ENCODE results near the gene NT5E. TPM values are rescaled to one million over a fixed set of nuclear protein-coding genes. Genes with fewer than 3 reads are reported as not detected.
A peak's percentile ranks its signal among the peaks of the same experiment; 100 is the strongest.

The NT5E gene
- total and polyA plus RNA-seq, 2 of the 13 experiments (the other 11 are each of a cell fraction or from before 2014, with no cell fraction given) = 9.5 to 33.0 TPM

DNA sequence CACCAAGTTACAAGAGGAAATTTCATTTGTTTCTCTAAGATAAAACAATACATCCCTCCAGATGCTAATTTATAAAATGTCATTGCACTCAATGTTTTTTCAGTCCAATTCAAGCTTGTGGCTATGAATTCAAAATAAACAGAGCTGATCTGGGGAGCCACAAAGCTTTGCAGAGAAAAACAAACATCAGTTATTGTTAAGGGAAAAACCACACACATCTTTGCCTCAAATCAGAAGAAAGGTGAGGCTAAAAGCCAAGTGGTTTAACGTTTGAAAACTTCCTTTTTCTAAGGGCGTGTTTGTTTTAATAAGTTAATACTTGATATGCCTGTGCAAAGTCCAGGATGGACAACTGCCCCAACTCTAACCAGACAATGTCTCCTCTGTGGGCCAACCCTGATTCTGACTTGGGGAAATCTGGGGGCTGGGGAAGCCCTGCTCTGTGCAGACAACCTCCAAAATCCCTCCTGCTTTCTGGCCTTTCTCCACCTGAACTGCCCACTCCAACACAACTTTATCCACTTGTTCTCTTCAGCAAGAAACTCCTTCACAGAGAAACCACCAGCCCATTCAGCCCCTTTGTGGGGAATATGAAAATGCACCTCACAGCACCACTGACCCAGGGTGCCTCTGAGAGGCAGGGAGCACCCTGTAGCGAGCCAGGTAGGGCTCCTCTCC lies 44.6 kb upstream of the NT5E start (continued):
- TF ChIP-seq, protein P1, sequence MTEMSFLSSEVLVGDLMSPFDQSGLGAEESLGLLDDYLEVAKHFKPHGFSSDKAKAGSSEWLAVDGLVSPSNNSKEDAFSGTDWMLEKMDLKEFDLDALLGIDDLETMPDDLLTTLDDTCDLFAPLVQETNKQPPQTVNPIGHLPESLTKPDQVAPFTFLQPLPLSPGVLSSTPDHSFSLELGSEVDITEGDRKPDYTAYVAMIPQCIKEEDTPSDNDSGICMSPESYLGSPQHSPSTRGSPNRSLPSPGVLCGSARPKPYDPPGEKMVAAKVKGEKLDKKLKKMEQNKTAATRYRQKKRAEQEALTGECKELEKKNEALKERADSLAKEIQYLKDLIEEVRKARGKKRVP (CRISPR knock-in tag; IDR thresholded peaks at IDR 0.05) = peak in 1 of 2 experiments; percentile 65; a peak in 1 of 4 replicates
- TF ChIP-seq ATF7-NPFF (CRISPR knock-in tag; IDR thresholded peaks at IDR 0.05; ENCODE audit: low read depth) (no peak), IRX3 (CRISPR knock-in tag; IDR thresholded peaks at IDR 0.05; ENCODE audit: borderline replicate concordance, low read depth) (no peak), RXRA (CRISPR knock-in tag; IDR thresholded peaks at IDR 0.05) (peak; percentile 60; the same call in 1 of the 2 replicates), ZBTB42 (CRISPR knock-in tag; IDR thresholded peaks at IDR 0.05) (no peak), ZNF230 (CRISPR knock-in tag; IDR thresholded peaks at IDR 0.05) (no peak), ZFAT (CRISPR knock-in tag; conservative IDR thresholded peaks at IDR 0.05) (no peak), HNRNPUL1 (IDR thresholded peaks at IDR 0.05; ENCODE audit: low read depth, low read length) (peak; percentile 96), SIX4 (CRISPR knock-in tag; IDR thresholded peaks at IDR 0.05) (peak; percentile 34; the same call in 1 of the 2 replicates), FOSL2 (CRISPR knock-in tag; IDR thresholded peaks at IDR 0.05) (0 out of 2 replicates have a peak, but pooled peaks have one; percentile 33), SIN3A (IDR thresholded peaks at IDR 0.05; ENCODE audit: borderline replicate concordance, low read depth, low read length) (no peak), KLF15 (CRISPR knock-in tag; IDR thresholded peaks at IDR 0.05; ENCODE audit: borderline replicate concordance) (no peak), ZNF776 (CRISPR knock-in tag; IDR thresholded peaks at IDR 0.05) (no peak), ZNF550 (CRISPR knock-in tag; IDR thresholded peaks at IDR 0.05; ENCODE audit: borderline replicate concordance) (no peak)
- TF ChIP-seq, protein P2, sequence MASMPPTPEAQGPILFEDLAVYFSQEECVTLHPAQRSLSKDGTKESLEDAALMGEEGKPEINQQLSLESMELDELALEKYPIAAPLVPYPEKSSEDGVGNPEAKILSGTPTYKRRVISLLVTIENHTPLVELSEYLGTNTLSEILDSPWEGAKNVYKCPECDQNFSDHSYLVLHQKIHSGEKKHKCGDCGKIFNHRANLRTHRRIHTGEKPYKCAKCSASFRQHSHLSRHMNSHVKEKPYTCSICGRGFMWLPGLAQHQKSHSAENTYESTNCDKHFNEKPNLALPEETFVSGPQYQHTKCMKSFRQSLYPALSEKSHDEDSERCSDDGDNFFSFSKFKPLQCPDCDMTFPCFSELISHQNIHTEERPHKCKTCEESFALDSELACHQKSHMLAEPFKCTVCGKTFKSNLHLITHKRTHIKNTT (CRISPR knock-in tag; IDR thresholded peaks at IDR 0.05) = no peak
- TF ChIP-seq, protein P3, sequence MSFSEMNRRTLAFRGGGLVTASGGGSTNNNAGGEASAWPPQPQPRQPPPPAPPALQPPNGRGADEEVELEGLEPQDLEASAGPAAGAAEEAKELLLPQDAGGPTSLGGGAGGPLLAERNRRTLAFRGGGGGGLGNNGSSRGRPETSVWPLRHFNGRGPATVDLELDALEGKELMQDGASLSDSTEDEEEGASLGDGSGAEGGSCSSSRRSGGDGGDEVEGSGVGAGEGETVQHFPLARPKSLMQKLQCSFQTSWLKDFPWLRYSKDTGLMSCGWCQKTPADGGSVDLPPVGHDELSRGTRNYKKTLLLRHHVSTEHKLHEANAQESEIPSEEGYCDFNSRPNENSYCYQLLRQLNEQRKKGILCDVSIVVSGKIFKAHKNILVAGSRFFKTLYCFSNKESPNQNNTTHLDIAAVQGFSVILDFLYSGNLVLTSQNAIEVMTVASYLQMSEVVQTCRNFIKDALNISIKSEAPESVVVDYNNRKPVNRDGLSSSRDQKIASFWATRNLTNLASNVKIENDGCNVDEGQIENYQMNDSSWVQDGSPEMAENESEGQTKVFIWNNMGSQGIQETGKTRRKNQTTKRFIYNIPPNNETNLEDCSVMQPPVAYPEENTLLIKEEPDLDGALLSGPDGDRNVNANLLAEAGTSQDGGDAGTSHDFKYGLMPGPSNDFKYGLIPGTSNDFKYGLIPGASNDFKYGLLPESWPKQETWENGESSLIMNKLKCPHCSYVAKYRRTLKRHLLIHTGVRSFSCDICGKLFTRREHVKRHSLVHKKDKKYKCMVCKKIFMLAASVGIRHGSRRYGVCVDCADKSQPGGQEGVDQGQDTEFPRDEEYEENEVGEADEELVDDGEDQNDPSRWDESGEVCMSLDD (CRISPR knock-in tag; IDR thresholded peaks at IDR 0.05; ENCODE audit: borderline replicate concordance) = no peak
- TF ChIP-seq, protein P4, sequence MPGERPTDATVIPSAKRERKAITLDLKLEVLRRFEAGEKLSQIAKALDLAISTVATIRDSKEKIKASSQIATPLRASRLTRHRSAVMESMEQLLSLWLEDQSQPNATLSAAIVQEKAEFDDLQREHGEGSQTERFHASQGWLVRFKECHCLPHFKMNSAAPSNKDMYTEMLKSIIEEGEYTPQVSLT (CRISPR knock-in tag; IDR thresholded peaks at IDR 0.05; ENCODE audit: borderline replicate concordance, low read depth) = no peak
- TF ChIP-seq, protein P5, sequence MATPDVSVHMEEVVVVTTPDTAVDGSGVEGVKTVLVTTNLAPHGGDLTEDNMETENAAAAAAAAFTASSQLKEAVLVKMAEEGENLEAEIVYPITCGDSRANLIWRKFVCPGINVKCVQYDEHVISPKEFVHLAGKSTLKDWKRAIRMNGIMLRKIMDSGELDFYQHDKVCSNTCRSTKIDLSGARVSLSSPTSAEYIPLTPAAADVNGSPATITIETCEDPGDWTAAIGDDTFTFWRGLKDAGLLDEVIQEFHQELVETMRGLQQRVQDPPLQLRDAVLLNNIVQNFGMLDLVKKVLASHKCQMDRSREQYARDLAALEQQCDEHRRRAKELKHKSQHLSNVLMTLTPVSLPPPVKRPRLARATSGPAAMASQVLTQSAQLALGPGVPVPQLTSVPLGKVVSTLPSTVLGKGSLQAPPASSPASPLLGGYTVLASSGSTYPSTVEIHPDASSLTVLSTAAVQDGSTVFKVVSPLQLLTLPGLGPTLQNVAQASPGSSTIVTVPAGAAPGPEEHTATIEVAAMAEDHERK (CRISPR knock-in tag; IDR thresholded peaks at IDR 0.05; ENCODE audit: low read depth) = 0 out of 2 replicates have a peak, but pooled peaks have one; percentile 12
- TF ChIP-seq, protein P6, sequence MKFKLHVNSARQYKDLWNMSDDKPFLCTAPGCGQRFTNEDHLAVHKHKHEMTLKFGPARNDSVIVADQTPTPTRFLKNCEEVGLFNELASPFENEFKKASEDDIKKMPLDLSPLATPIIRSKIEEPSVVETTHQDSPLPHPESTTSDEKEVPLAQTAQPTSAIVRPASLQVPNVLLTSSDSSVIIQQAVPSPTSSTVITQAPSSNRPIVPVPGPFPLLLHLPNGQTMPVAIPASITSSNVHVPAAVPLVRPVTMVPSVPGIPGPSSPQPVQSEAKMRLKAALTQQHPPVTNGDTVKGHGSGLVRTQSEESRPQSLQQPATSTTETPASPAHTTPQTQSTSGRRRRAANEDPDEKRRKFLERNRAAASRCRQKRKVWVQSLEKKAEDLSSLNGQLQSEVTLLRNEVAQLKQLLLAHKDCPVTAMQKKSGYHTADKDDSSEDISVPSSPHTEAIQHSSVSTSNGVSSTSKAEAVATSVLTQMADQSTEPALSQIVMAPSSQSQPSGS (CRISPR knock-in tag; IDR thresholded peaks at IDR 0.05) = peak; percentile 19; the same call in 1 of the 2 replicates

Data from HepG2 (cell line).